Subcutaneous preadipocyte (primary cell): ENCODE results near the gene OR4A15. TPM values are rescaled to one million over a fixed set of nuclear protein-coding genes. Genes with fewer than 3 reads are reported as not detected.

Source experiments
- small RNA-seq: library from RNA; depleted of rRNA; stranded (forward); fragments of <200 nt; gene quantifications from one replicate; pipeline ENCODE3, GENCODE V24; 2012
- total RNA-seq: library from RNA; depleted of rRNA; stranded (reverse); fragments of >200 nt; gene quantifications from 2 replicates; pipeline ENCODE4 v1.2.3, GENCODE V29; 2012

The OR4A15 gene
- not detected in 2 replicates for total RNA-seq

GRCh38 chr11:55367674-55368073, at the start of gene OR4A15:
Gene OR4A15 (plus strand): TSS chr11:55367974. CDS start chr11:55367974, 0 bp downstream.

GRCh38 chr11:55342901-55343300, 24.9 kb upstream of the OR4A15 start, which contains the start of gene OR4A16:
Gene OR4A16 (plus strand): TSS chr11:55343201. CDS start chr11:55343201, 0 bp downstream.

Small RNA genes within 50 kb of the gene (small RNA-seq; reads per million reads assigned to genes)
- not detected for gene OR4X7P

Other genes starting within 250 kb of the OR4A15 start
- not detected in 2 replicates for gene TRIM48, start 105.8 kb upstream of the OR4A15 start, total RNA-seq
- gene OR4A16, start 24.8 kb upstream of the OR4A15 start, total RNA-seq = not detected in 2 replicates
- gene OR4C15, start 186.5 kb downstream of the OR4A15 start, total RNA-seq = not detected in 2 replicates
- not detected in 2 replicates for gene OR4C16, start 204.2 kb downstream of the OR4A15 start, total RNA-seq
- gene OR4C11, start 239.7 kb downstream of the OR4A15 start, total RNA-seq = not detected in 2 replicates